ENCODE data around the gene GPC3.

Gene GPC3

DNA sequence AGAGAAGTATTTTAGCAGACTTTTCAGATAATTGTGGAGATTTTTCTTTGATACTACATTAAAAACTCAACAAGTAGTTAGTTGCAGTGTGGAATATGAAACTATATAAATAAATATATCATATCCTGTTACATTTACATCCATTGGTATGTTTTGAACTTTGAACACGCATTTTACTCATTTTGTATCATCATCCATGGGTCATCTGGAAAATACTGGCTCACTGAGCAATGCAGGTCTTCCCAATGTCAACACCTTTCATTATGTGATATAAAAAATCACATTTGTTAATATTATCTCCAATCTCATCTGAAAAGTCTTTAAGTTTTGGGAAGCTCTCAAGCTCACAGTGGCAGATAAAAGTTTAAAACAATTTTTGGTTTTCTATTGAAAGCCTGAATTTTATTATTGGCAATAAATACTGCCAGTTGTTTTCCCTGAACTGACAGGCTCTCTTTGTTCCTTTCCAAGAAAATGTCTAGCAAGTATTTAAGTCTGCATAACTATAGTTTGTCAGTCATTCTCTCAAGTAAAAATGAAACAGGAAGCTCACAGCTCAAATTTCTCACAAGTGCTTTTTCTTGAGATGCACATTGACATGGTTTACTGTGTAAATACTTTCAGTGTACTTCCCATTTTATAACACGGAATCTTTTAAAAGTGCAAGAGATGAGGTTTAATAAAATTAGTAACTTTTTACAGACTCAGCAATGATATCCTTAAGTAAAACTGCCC is 386.6 kb downstream of the GPC3 start:
- WGBS (ENCODE audit: insufficient coverage, insufficient read length), result no CpG with 5 or more reads among the region's 2 CpGs
- no peaks in the 10 kb centered on the region for H3K27me3 ChIP-seq (ENCODE audit: control insufficient read depth, insufficient read depth, low read length)
- H3K4me1 ChIP-seq (ENCODE audit: control insufficient read depth, insufficient read depth, low read length), result no peaks in the 10 kb centered on the region
- H3K27ac ChIP-seq (ENCODE audit: low read length), result no peak overlapping the region
- DNase-seq (ENCODE audit: low read depth, low spot score), result no peak
- H3K4me3 ChIP-seq (ENCODE audit: low read length), result no peak overlapping the region
- no peaks in the 10 kb centered on the region for H3K36me3 ChIP-seq (ENCODE audit: control insufficient read depth, insufficient read depth, low read length)
- no peaks in the 10 kb centered on the region for H3K9me3 ChIP-seq (ENCODE audit: control insufficient read depth, insufficient read depth, low read length)

DNA sequence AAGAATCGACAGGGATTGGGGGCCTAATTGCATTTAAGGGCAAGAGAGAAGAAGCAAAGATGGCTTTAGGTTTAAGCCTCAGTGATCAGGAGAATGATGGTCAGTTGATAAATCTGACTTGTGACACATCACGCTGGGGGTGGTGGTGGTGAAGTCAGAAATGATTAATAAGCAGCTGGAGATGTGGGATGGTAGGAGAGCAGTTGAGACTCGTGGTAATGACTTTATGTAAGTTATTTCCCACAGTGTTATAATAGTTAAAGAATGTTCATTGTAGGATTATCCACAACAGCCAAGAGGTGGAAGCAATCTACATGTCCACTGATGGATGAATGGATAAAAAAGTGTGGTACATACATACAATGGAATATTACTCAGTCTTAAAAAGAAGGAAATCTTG is 391.2 kb downstream of the GPC3 start:
- no CpG with 5 or more reads among the region's 3 CpGs for WGBS (ENCODE audit: insufficient coverage, insufficient read length)
- H3K27ac ChIP-seq (ENCODE audit: low read length), result no peak overlapping the region
- DNase-seq (ENCODE audit: low read depth, low spot score), result no peak
- H3K9me3 ChIP-seq (ENCODE audit: control insufficient read depth, insufficient read depth, low read length), result no peaks in the 10 kb centered on the region
- no peak overlapping the region for H3K4me3 ChIP-seq (ENCODE audit: low read length)
- no peaks in the 10 kb centered on the region for H3K4me1 ChIP-seq (ENCODE audit: control insufficient read depth, insufficient read depth, low read length)
- H3K27me3 ChIP-seq (ENCODE audit: control insufficient read depth, insufficient read depth, low read length), result no peaks in the 10 kb centered on the region
- H3K36me3 ChIP-seq (ENCODE audit: control insufficient read depth, insufficient read depth, low read length), result no peaks in the 10 kb centered on the region

GRCh38 chrX:133593531-133593930 is 391.9 kb downstream of the GPC3 start:
- WGBS (ENCODE audit: insufficient coverage, insufficient read length), result no CpG with 5 or more reads among the region's 5 CpGs
- DNase-seq (ENCODE audit: low read depth, low spot score), result no peak
- Histone ChIP-seq H3K9me3 (ENCODE audit: control insufficient read depth, insufficient read depth, low read length) (no peaks in the 10 kb centered on the region), H3K27me3 (ENCODE audit: control insufficient read depth, insufficient read depth, low read length) (no peaks in the 10 kb centered on the region), H3K27ac (ENCODE audit: low read length) (no peak overlapping the region), H3K4me3 (ENCODE audit: low read length) (no peak overlapping the region), H3K36me3 (ENCODE audit: control insufficient read depth, insufficient read depth, low read length) (no peaks in the 10 kb centered on the region), H3K4me1 (ENCODE audit: control insufficient read depth, insufficient read depth, low read length) (no peaks in the 10 kb centered on the region)

GRCh38 chrX:133590703-133591505 is 394.5 kb downstream of the GPC3 start:
- Histone ChIP-seq H3K27me3 (ENCODE audit: control insufficient read depth, insufficient read depth, low read length) (no peaks in the 10 kb centered on the region), H3K36me3 (ENCODE audit: control insufficient read depth, insufficient read depth, low read length) (no peaks in the 10 kb centered on the region), H3K4me1 (ENCODE audit: control insufficient read depth, insufficient read depth, low read length) (no peaks in the 10 kb centered on the region), H3K9me3 (ENCODE audit: control insufficient read depth, insufficient read depth, low read length) (no peaks in the 10 kb centered on the region), H3K27ac (ENCODE audit: low read length) (no peak overlapping the region), H3K4me3 (ENCODE audit: low read length) (no peak overlapping the region)
- no CpG with 5 or more reads among the region's 7 CpGs for WGBS (ENCODE audit: insufficient coverage, insufficient read length)
- no peak for DNase-seq (ENCODE audit: low read depth, low spot score)

DNA sequence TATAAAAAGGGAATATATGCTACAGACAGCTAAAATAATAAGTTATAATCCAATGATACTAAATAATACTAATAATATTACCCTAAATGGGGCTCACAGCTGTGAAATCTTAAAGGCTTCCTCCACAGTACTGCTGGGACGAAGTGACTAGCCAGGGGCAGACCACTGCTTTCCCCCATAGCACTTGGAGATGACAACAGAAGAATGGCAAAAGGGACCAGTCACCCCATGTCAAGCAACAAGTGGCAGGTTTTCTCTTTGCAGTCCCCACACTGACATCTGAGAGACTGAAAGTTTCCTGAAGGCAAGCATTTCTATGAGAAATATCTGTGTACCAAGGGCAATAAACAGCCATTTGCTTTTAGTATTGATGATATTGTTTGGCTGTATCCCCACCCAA is 396.6 kb downstream of the GPC3 start:
- no peaks in the 10 kb centered on the region for H3K27me3 ChIP-seq (ENCODE audit: control insufficient read depth, insufficient read depth, low read length)
- no peaks in the 10 kb centered on the region for H3K4me1 ChIP-seq (ENCODE audit: control insufficient read depth, insufficient read depth, low read length)
- H3K27ac ChIP-seq (ENCODE audit: low read length), result no peak overlapping the region
- no peaks in the 10 kb centered on the region for H3K36me3 ChIP-seq (ENCODE audit: control insufficient read depth, insufficient read depth, low read length)
- no peak overlapping the region for H3K4me3 ChIP-seq (ENCODE audit: low read length)
- no peaks in the 10 kb centered on the region for H3K9me3 ChIP-seq (ENCODE audit: control insufficient read depth, insufficient read depth, low read length)
- DNase-seq (ENCODE audit: low read depth, low spot score), result no peak
- no CpG with 5 or more reads among the region's 1 CpG for WGBS (ENCODE audit: insufficient coverage, insufficient read length)

DNA sequence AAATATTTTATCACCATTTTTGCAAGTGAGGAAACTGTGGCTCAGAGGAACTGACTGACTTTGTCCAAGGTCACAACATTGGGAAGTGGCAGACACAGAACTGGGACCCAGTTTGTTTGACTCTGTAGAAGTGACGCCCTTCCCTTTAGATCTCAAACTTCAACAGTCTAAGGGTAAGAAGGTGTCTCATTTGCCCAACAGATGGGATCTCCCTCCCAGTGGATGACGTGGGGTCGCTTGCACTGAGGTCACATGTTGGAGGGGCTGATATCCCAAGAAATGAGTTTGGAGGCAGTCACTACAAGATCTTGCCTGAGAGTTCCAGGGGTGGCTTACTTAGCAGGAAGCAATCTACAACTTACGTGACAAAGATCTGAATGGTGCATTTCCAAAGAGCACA is 397.6 kb downstream of the GPC3 start:
- no CpG with 5 or more reads among the region's 4 CpGs for WGBS (ENCODE audit: insufficient coverage, insufficient read length)
- no peak overlapping the region for H3K4me3 ChIP-seq (ENCODE audit: low read length)

DNA sequence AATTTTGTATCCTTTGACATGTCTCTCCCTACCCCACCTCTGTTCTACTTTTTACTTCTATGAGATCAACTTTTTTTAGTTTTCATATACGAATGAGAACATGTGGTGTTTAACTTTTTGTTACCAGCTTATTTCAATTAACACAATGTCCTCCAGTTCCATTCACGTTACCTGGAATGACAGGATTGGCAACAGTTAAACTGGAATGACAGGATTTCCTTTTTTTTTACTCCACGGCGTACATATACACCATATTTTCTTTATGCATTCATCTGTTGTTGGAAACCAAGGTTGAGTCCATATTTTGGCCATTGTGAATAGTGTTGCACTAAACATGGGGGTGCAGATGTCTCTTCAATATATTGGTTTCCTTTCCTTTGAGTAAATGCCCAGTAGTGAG is 398.3 kb downstream of the GPC3 start:
- no peaks in the 10 kb centered on the region for H3K36me3 ChIP-seq (ENCODE audit: control insufficient read depth, insufficient read depth, low read length)

More for the DNA sequence above, 397.6 kb downstream of the GPC3 start:
- no peak for DNase-seq (ENCODE audit: low read depth, low spot score)
- no peaks in the 10 kb centered on the region for H3K36me3 ChIP-seq (ENCODE audit: control insufficient read depth, insufficient read depth, low read length)
- no peak overlapping the region for H3K27ac ChIP-seq (ENCODE audit: low read length)
- no peaks in the 10 kb centered on the region for H3K27me3 ChIP-seq (ENCODE audit: control insufficient read depth, insufficient read depth, low read length)
- no peaks in the 10 kb centered on the region for H3K9me3 ChIP-seq (ENCODE audit: control insufficient read depth, insufficient read depth, low read length)
- no peaks in the 10 kb centered on the region for H3K4me1 ChIP-seq (ENCODE audit: control insufficient read depth, insufficient read depth, low read length)

GRCh38 chrX:133586443-133586842 is 399.0 kb downstream of the GPC3 start:
- Histone ChIP-seq H3K36me3 (ENCODE audit: control insufficient read depth, insufficient read depth, low read length) (no peaks in the 10 kb centered on the region), H3K4me3 (ENCODE audit: low read length) (no peak overlapping the region), H3K9me3 (ENCODE audit: control insufficient read depth, insufficient read depth, low read length) (no peaks in the 10 kb centered on the region), H3K27me3 (ENCODE audit: control insufficient read depth, insufficient read depth, low read length) (no peaks in the 10 kb centered on the region), H3K27ac (ENCODE audit: low read length) (no peak overlapping the region), H3K4me1 (ENCODE audit: control insufficient read depth, insufficient read depth, low read length) (no peaks in the 10 kb centered on the region)
- DNase-seq (ENCODE audit: low read depth, low spot score), result no peak
- WGBS (ENCODE audit: insufficient coverage, insufficient read length), result no CpG with 5 or more reads among the region's 4 CpGs

More for the DNA sequence above, 398.3 kb downstream of the GPC3 start:
- DNase-seq (ENCODE audit: low read depth, low spot score), result no peak
- no CpG with 5 or more reads among the region's 4 CpGs for WGBS (ENCODE audit: insufficient coverage, insufficient read length)
- H3K4me3 ChIP-seq (ENCODE audit: low read length), result no peak overlapping the region
- no peaks in the 10 kb centered on the region for H3K27me3 ChIP-seq (ENCODE audit: control insufficient read depth, insufficient read depth, low read length)
- H3K4me1 ChIP-seq (ENCODE audit: control insufficient read depth, insufficient read depth, low read length), result no peaks in the 10 kb centered on the region
- H3K27ac ChIP-seq (ENCODE audit: low read length), result no peak overlapping the region
- no peaks in the 10 kb centered on the region for H3K9me3 ChIP-seq (ENCODE audit: control insufficient read depth, insufficient read depth, low read length)

DNA sequence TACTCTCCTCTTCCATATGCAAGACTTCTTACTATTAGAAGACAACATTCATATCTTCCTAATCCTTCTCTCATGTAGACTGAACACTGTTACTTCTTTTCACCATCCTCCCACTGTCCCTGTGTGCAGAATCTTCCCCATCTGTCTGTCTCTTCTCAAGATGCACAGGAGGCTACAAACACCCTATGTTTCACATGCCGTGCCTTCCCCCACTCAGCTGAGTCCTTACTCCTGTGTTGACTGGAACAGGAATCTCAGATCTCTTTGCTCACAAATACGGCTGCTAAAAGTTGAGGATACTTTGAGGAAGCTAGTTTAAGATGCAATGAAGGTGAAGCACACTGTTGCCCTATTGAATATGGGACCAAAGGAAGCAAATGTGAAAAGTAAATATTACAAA is 401.6 kb downstream of the GPC3 start:
- Histone ChIP-seq H3K36me3 (ENCODE audit: control insufficient read depth, insufficient read depth, low read length) (no peaks in the 10 kb centered on the region), H3K27ac (ENCODE audit: low read length) (no peak overlapping the region), H3K4me1 (ENCODE audit: control insufficient read depth, insufficient read depth, low read length) (no peaks in the 10 kb centered on the region), H3K27me3 (ENCODE audit: control insufficient read depth, insufficient read depth, low read length) (no peaks in the 10 kb centered on the region), H3K9me3 (ENCODE audit: control insufficient read depth, insufficient read depth, low read length) (no peaks in the 10 kb centered on the region), H3K4me3 (ENCODE audit: low read length) (no peak overlapping the region)
- no peak for DNase-seq (ENCODE audit: low read depth, low spot score)
- WGBS (ENCODE audit: insufficient coverage, insufficient read length), result no CpG with 5 or more reads among the region's 2 CpGs

GRCh38 chrX:133580625-133581024 is 404.8 kb downstream of the GPC3 start:
- Histone ChIP-seq H3K36me3 (ENCODE audit: control insufficient read depth, insufficient read depth, low read length) (no peaks in the 10 kb centered on the region), H3K4me3 (ENCODE audit: low read length) (no peak overlapping the region), H3K9me3 (ENCODE audit: control insufficient read depth, insufficient read depth, low read length) (no peaks in the 10 kb centered on the region), H3K27me3 (ENCODE audit: control insufficient read depth, insufficient read depth, low read length) (no peaks in the 10 kb centered on the region), H3K4me1 (ENCODE audit: control insufficient read depth, insufficient read depth, low read length) (no peaks in the 10 kb centered on the region), H3K27ac (ENCODE audit: low read length) (no peak overlapping the region)
- no peak for DNase-seq (ENCODE audit: low read depth, low spot score)
- no CpG with 5 or more reads among the region's 3 CpGs for WGBS (ENCODE audit: insufficient coverage, insufficient read length)
